Esophagus squamous epithelium (tissue), 5 donors: Measurements from ENCODE around the gene HPS3. TPM values are rescaled to one million over a fixed set of nuclear protein-coding genes. Genes with fewer than 3 reads are reported as not detected.

Experiments
- DNase-seq: peaks from one replicate; lab custom pipeline; 2025; lab: John Stamatoyannopoulos, UW
- H3K27ac ChIP-seq, 4 donors: fragments of 200-600 bp; sonication (generic); one replicate each; pipeline ENCODE4 v1.5.1; 2016 to 2019; ENCODE audit warnings: mild to moderate bottlenecking in 1 of 4
- H3K27me3 ChIP-seq, 4 donors: fragments of 200-600 bp; sonication (generic); 1 replicate in 3 of 4; 2 replicates in 1 of 4; pipeline versions ENCODE4 v1.5.1 to v1.6.0; 2017 to 2021; ENCODE audit warnings: antibody characterized with exemption in 1 of 4
- H3K36me3 ChIP-seq, 3 donors: fragments of 200-600 bp; sonication (generic); one replicate each; pipeline ENCODE4 v1.5.1; 2016 to 2019
- H3K4me1 ChIP-seq, 3 donors: fragments of 200-600 bp; sonication (generic); one replicate each; pipeline ENCODE4 v1.5.1; 2017 to 2019
- H3K4me3 ChIP-seq, 4 donors: fragments of 200-600 bp; sonication (generic); 1 replicate in 3 of 4; 2 replicates in 1 of 4; pipeline ENCODE4 v1.5.1; 2016 to 2019; ENCODE audit warnings: mild to moderate bottlenecking in 2 of 4, moderate library complexity in 1 of 4
- H3K9me3 ChIP-seq, 3 donors: fragments of 200-600 bp; sonication (generic); one replicate each; pipeline ENCODE4 v1.5.1; 2016 to 2019
- CTCF ChIP-seq, 6 experiments: fragments of 450-650 bp in 4 of 6; fragments of 200-600 bp in 2 of 6; sonication (generic) in 2 of 6; IDR thresholded peaks; one replicate each; pipeline ENCODE4 v1.5.1; 2016 to 2019; ENCODE audit warnings: antibody characterized with exemption in 6 of 6, mild to moderate bottlenecking in 4 of 6, moderate library complexity in 4 of 6
- POLR2A ChIP-seq, 4 donors: fragments of 450-650 bp; IDR thresholded peaks; one replicate each; pipeline ENCODE4 v1.6.1; 2017; ENCODE audit warnings: antibody characterized with exemption in 4 of 4, mild to moderate bottlenecking in 4 of 4, moderate library complexity in 3 of 4
- WGBS, 2 donors: methylation state at CpG; one replicate each; pipeline ENCODE4 v1.1.5; 2018; 5-methylcytosine and 5-hydroxymethylcytosine counted together
- intact Hi-C: fragments of 100-400 bp; cut with DNase I; formaldehyde crosslinking; loops from one replicate; pipeline ENCODE4 v1.15.0; 2022
- total RNA-seq, 4 donors: library from RNA; depleted of rRNA; stranded (reverse); fragments of >200 nt; gene quantifications; one replicate each; pipeline ENCODE4 v1.1.0, GENCODE V29; 2016
- donor health status: DM: yes; HTN: yes; CAD: no.

The HPS3 gene
- total RNA-seq, 4 donors from 2014 or later: 4.3 to 11.8 (median 9.7) TPM

DNA sequence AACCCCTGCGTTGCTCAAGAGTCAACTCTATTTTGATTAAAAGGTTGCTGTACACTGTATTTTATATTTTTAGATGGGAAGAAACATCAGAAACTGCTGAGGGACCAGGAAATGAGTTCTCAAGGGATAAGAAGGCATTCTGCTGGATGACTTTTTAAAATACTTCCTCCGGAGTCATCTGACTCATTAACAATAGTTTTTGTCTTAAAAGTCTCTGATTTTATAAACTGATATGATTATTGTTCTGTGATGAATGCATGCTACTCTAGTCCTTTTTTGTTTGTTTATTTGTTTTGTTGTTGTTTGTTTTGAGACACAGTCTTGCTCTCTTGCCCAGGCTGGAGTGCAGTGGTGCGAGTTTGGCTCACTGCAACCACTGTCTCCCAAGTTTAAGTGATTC, 25.0 kb upstream of the HPS3 start:
- no peaks in the 10 kb centered on the region for H3K4me1 ChIP-seq
- TF ChIP-seq POLR2A (IDR thresholded peaks at IDR 0.05) (no peak), CTCF (IDR thresholded peaks at IDR 0.05) (no peak)

GRCh38 chr3:149114458-149114857, 15.0 kb upstream of the HPS3 start:
- WGBS, 2 donors: 100% methylated on average over 1 of the region's 1 CpG
- no peak for DNase-seq
- intact Hi-C loops: no loop called here
- no peak overlapping the region for H3K4me3 ChIP-seq
- no peaks in the 10 kb centered on the region for H3K9me3 ChIP-seq
- H3K4me1 ChIP-seq: no peaks in the 10 kb centered on the region
- H3K36me3 ChIP-seq: no peaks in the 10 kb centered on the region
- no peaks in the 10 kb centered on the region for H3K27me3 ChIP-seq
- H3K27ac ChIP-seq: no peak overlapping the region
- TF ChIP-seq CTCF (IDR thresholded peaks at IDR 0.05): no peak
- TF ChIP-seq POLR2A (IDR thresholded peaks at IDR 0.05): no peak

More for the DNA sequence above, 25.0 kb upstream of the HPS3 start:
- intact Hi-C loops: no loop called here
- Histone ChIP-seq H3K27me3 (no peaks in the 10 kb centered on the region), H3K4me3 (no peak overlapping the region), H3K36me3 (no peaks in the 10 kb centered on the region), H3K27ac (no peak overlapping the region), H3K9me3 (no peaks in the 10 kb centered on the region)
- no peak for DNase-seq
- WGBS, 2 donors: 73 to 74% methylated on average over 3 of the region's 3 CpGs

GRCh38 chr3:149115114-149115513, 14.3 kb upstream of the HPS3 start:
- 86 to 91% methylated on average over 5 of the region's 5 CpGs for WGBS, 2 donors
- no peak overlapping the region for H3K4me3 ChIP-seq
- TF ChIP-seq POLR2A (IDR thresholded peaks at IDR 0.05) (no peak), CTCF (IDR thresholded peaks at IDR 0.05) (no peak)
- H3K36me3 ChIP-seq: no peaks in the 10 kb centered on the region
- no peak overlapping the region for H3K27ac ChIP-seq
- H3K27me3 ChIP-seq: no peaks in the 10 kb centered on the region
- DNase-seq: no peak
- no peaks in the 10 kb centered on the region for H3K4me1 ChIP-seq
- H3K9me3 ChIP-seq: no peaks in the 10 kb centered on the region
- intact Hi-C loops: loop anchor here (5.0 kb wide), 1 partner anchor 157 kb away; no protein-coding TSS in a partner anchor

DNA sequence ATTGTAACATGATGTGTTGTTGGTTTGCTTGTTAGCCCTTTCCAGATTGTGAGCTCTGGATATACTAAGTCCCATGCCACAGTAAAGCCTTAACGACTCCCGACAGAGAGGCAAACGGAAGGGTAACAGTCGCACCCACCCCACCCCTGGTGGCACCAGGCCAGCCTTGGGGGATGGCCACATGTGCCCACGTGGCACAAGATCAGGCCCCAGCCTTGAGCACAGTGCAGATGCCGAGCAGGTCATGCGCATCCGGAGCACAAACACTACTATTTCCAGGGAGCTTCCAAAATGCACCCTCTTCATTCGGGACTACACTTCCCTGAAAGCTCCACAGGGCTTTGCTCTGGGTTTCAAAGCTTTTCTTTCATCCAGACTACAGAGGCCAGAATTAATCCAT, 10.7 kb upstream of the HPS3 start:
- H3K4me3 ChIP-seq: no peak overlapping the region
- intact Hi-C loops: loop anchor here (5.0 kb wide), 1 partner anchor 154 kb away; no protein-coding TSS in a partner anchor
- WGBS, 2 donors: 83 to 90% methylated on average over 6 to 9 of the region's 9 CpGs
- H3K4me1 ChIP-seq: no peaks in the 10 kb centered on the region
- H3K27me3 ChIP-seq: no peaks in the 10 kb centered on the region
- H3K36me3 ChIP-seq: no peaks in the 10 kb centered on the region
- TF ChIP-seq POLR2A (IDR thresholded peaks at IDR 0.05) (no peak), CTCF (IDR thresholded peaks at IDR 0.05) (no peak)
- no peak overlapping the region for H3K27ac ChIP-seq
- DNase-seq: no peak
- no peaks in the 10 kb centered on the region for H3K9me3 ChIP-seq

- H3K9me3 ChIP-seq: no peaks in the 10 kb centered on the region
- TF ChIP-seq POLR2A (IDR thresholded peaks at IDR 0.05): no peak
- intact Hi-C loops: loop anchor here (5.0 kb wide), 1 partner anchor 153 kb away; no protein-coding TSS in a partner anchor
- 92 to 100% methylated on average over 1 of the region's 1 CpG for WGBS, 2 donors
- no peaks in the 10 kb centered on the region for H3K4me1 ChIP-seq
- H3K27ac ChIP-seq: no peak overlapping the region
- no peaks in the 10 kb centered on the region for H3K36me3 ChIP-seq
- H3K4me3 ChIP-seq: no peak overlapping the region
- no peaks in the 10 kb centered on the region for H3K27me3 ChIP-seq
- no peak for DNase-seq
These were observed 10.0 kb upstream of the HPS3 start for GRCh38 chr3:149119466-149119865.
